Esophagus (tissue), 2 donors: ENCODE results near the gene GAL3ST3. TPM values are rescaled to one million over a fixed set of nuclear protein-coding genes. Genes with fewer than 3 reads are reported as not detected.

Source experiments
- H3K27ac ChIP-seq, 2 donors: one replicate each; pipeline ENCODE4 v1.5.1; 2013; ENCODE audit warnings: low read depth in 2 of 2, mild to moderate bottlenecking in 2 of 2, inconsistent platforms in 1 of 2, low read length in 1 of 2, moderate library complexity in 1 of 2
- H3K27me3 ChIP-seq, 2 donors: one replicate each; pipeline ENCODE4 v1.6.1; 2013; ENCODE audit warnings: low read length in 2 of 2, control low read depth in 1 of 2, mild to moderate bottlenecking in 1 of 2; ENCODE audit not compliant: insufficient read depth in 2 of 2, control insufficient read depth in 1 of 2
- H3K36me3 ChIP-seq, 2 donors: one replicate each; pipeline ENCODE4 v1.6.1; 2013; ENCODE audit warnings: low read length in 1 of 2; ENCODE audit not compliant: control insufficient read depth in 2 of 2, insufficient read depth in 2 of 2
- H3K4me1 ChIP-seq, 2 donors: one replicate each; pipeline ENCODE4 v1.6.1; 2013; ENCODE audit warnings: low read length in 1 of 2; ENCODE audit not compliant: control insufficient read depth in 2 of 2, insufficient read depth in 2 of 2
- H3K4me3 ChIP-seq, 2 donors: one replicate each; pipeline ENCODE4 v1.5.1; 2013; ENCODE audit warnings: low read length in 2 of 2, mild to moderate bottlenecking in 2 of 2, low read depth in 1 of 2, moderate library complexity in 1 of 2
- H3K9me3 ChIP-seq, 2 donors: one replicate each; pipeline ENCODE4 v1.6.1; 2013; ENCODE audit warnings: mild to moderate bottlenecking in 2 of 2, low read depth in 1 of 2, low read length in 1 of 2, moderate library complexity in 1 of 2; ENCODE audit not compliant: control insufficient read depth in 2 of 2, insufficient read depth in 1 of 2
- WGBS, 2 donors: extraction: QIAGEN DNeasy Blood & Tissue Kit; methylation state at CpG; one replicate each; pipeline ENCODE4 v1.1.7; 2013; 5-methylcytosine and 5-hydroxymethylcytosine counted together
- polyA plus RNA-seq, 2 donors: library from polyadenylated mRNA; stranded (reverse); fragments of 200-250 nt; gene quantifications; one replicate each; pipeline ENCODE4 v1.2.3, GENCODE V29; 2013
- donor health status: healthy with polysubstance abuse.
- donor health status: Bipolar disorder and iron deficiency.

GAL3ST3 gene
- polyA plus RNA-seq, 2 donors: 0.01 TPM; not detected in 1

GRCh38 chr11:66062408-66062807, 13.4 kb upstream of the GAL3ST3 start:
- no peaks in the 10 kb centered on the region for H3K4me1 ChIP-seq
- H3K9me3 ChIP-seq: no peaks in the 10 kb centered on the region
- peaks cover 19 to 47% of the 10 kb centered on the region in 2 donors for H3K36me3 ChIP-seq
- H3K27ac ChIP-seq: no peak overlapping the region
- WGBS, 2 donors: 81 to 88% methylated on average over 2 of the region's 2 CpGs
- H3K4me3 ChIP-seq: no peak overlapping the region
- no peaks in the 10 kb centered on the region for H3K27me3 ChIP-seq

- no peaks in the 10 kb centered on the region for H3K4me1 ChIP-seq
- no peak overlapping the region for H3K4me3 ChIP-seq
- H3K36me3 ChIP-seq: peaks cover 19 to 52% of the 10 kb centered on the region in 2 donors
- H3K27me3 ChIP-seq: no peaks in the 10 kb centered on the region
- no peaks in the 10 kb centered on the region for H3K9me3 ChIP-seq
- 80% methylated on average over 6 of the region's 6 CpGs for WGBS, 2 donors
- no peak overlapping the region for H3K27ac ChIP-seq
These were observed 12.3 kb upstream of the GAL3ST3 start for GRCh38 chr11:66061268-66061667.

DNA sequence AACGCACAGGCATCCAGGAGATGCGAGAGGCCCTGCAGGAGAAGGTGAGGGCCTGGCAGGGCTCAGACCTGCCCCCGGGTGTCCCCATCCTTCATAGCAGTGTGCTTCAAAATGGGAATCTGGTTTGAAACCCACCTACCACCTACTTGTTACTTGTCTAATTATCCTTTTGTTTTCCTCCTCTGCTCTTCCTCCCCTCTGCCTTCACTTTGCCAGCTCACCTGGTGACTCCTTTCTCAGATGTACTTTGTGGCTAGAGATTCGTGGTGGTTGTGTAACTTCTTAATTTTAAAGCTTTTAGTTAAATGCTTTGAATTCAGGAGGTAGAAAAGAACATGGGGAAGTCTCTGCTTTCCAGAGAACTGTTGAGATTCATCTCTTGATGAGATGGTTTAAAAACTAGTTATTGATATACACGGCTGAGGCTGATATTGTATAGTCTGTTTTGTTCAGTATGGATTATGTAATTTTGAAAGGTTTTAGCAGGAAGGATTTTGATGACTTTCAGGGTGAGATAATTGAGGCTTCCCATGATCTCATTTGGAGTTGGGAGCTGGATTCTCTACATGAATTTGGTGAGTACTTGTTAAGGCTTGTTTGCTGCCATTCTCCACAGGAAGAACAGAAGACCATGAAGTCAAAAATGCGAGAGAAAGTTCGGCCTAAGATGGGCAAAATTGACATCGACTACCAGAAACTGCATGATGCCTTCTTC, 11.2 kb upstream of the GAL3ST3 start:
- H3K4me1 ChIP-seq: no peaks in the 10 kb centered on the region
- H3K27ac ChIP-seq: no peak overlapping the region
- no peaks in the 10 kb centered on the region for H3K27me3 ChIP-seq
- H3K36me3 ChIP-seq: peaks cover 22 to 56% of the 10 kb centered on the region in 2 donors
- 67 to 69% methylated on average over 8 of the region's 8 CpGs for WGBS, 2 donors
- no peaks in the 10 kb centered on the region for H3K9me3 ChIP-seq
- no peak overlapping the region for H3K4me3 ChIP-seq

DNA sequence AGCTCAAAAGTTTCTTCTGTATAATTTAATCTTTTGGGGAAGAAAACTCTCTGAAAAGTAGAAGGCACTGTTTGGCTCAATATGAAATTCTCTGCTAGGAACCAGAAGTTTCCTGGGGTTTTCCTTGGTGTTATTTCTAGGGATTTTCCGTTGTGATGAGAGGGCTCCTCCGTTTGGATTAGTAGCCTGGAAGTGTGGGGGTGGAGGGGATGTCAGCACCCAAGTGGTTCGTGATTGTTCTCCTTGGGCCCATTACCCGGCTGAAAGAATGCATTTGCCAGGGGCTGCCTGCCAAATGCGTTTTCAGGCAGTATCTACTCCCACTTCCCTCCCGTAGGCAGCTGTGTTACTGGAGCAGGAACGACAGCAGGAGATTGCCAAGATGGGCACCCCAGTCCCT, 7.5 kb upstream of the GAL3ST3 start:
- Histone ChIP-seq H3K4me3 (no peak overlapping the region), H3K36me3 (peaks cover 14 to 44% of the 10 kb centered on the region in 2 donors), H3K27me3 (no peaks in the 10 kb centered on the region), H3K9me3 (no peaks in the 10 kb centered on the region), H3K4me1 (peaks cover 1 to 4% of the 10 kb centered on the region in 2 donors), H3K27ac (no peak overlapping the region)
- 50 to 60% methylated on average over 7 of the region's 7 CpGs for WGBS, 2 donors

DNA sequence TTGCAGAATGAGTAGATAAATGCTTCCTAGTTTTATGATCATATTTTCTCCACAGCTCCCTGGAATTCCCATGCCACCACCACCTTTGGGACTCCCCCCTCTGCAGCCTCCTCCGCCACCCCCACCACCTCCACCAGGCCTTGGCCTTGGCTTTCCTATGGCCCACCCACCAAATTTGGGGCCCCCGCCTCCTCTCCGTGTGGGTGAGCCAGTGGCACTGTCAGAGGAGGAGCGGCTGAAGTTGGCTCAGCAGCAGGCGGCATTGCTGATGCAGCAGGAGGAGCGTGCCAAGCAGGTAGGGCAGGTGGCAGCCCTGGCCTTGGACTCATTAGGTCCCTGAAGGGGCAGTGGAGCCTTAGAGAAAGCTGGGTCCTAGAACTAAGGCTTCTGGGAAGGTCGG, 6.1 kb upstream of the GAL3ST3 start:
- Histone ChIP-seq H3K4me3 (no peak overlapping the region), H3K27me3 (no peaks in the 10 kb centered on the region), H3K9me3 (no peaks in the 10 kb centered on the region), H3K4me1 (peaks cover 4 to 6% of the 10 kb centered on the region in 2 donors), H3K27ac (no peak overlapping the region), H3K36me3 (peaks cover 11 to 36% of the 10 kb centered on the region in 2 donors)
- WGBS, 2 donors: 90% methylated on average over 7 of the region's 7 CpGs

- H3K36me3 ChIP-seq: peaks cover 3 to 15% of the 10 kb centered on the region in 2 donors
- WGBS, 2 donors: 1 to 2% methylated on average over 17 of the region's 17 CpGs
- H3K4me1 ChIP-seq: peaks cover 4 to 6% of the 10 kb centered on the region in 2 donors
- peak overlapping the region; percentile 83 to 86 for H3K27ac ChIP-seq
- H3K9me3 ChIP-seq: no peaks in the 10 kb centered on the region
- H3K4me3 ChIP-seq: peak overlapping the region; percentile 93 to 97
- no peaks in the 10 kb centered on the region for H3K27me3 ChIP-seq
These were observed 3.7 kb upstream of the GAL3ST3 start for GRCh38 chr11:66052664-66052982.

GRCh38 chr11:66051766-66052663, 3.1 kb upstream of the GAL3ST3 start, which contains the start of gene SF3B2:
Gene SF3B2 (plus strand): TSS chr11:66052364. CDS start chr11:66052385, 21 bp downstream.
- WGBS, 2 donors: 0 to 1% methylated on average over 80 to 84 of the region's 84 CpGs
- peaks cover 4 to 6% of the 10 kb centered on the region in 2 donors for H3K4me1 ChIP-seq
- peak within 1 kb of the TSS; percentile 93 to 97 for H3K4me3 ChIP-seq

DNA sequence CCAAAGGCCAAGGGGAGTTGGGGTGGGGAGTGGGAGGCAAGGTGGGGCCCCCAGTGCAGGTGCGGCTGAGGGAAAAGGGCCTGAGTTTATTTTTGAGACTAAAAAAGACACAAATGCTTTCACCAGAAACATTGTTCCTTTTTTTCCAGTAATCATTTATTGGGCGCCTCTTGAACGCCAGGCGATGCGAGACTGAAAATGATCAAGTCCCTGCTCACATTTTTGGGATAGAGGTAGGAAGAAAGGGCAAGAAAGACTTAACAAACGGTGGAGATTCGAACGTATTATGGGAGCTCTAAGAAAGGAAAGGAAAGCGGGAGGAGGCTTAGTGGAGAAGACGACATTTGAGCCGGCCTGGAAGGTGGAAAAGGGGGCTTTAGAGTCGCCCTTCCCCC, 2.4 kb upstream of the GAL3ST3 start:
- Histone ChIP-seq H3K27ac (peak overlapping the region; percentile 75 to 85), H3K27me3 (no peaks in the 10 kb centered on the region), H3K4me3 (peak overlapping the region; percentile 93 to 97), H3K36me3 (peaks cover 3 to 5% of the 10 kb centered on the region in 2 donors), H3K4me1 (peaks cover 4 to 6% of the 10 kb centered on the region in 2 donors), H3K9me3 (no peaks in the 10 kb centered on the region)
- 20 to 24% methylated on average over 12 of the region's 12 CpGs for WGBS, 2 donors

More at GRCh38 chr11:66051766-66052663, 3.1 kb upstream of the GAL3ST3 start, which contains the start of gene SF3B2:
- no peaks in the 10 kb centered on the region for H3K9me3 ChIP-seq
- H3K27ac ChIP-seq: peak within 1 kb of the TSS; percentile 83 to 86
- peaks cover 3 to 11% of the 10 kb centered on the region in 2 donors for H3K36me3 ChIP-seq
- H3K27me3 ChIP-seq: no peaks in the 10 kb centered on the region

- H3K27me3 ChIP-seq: no peaks in the 10 kb centered on the region
- peaks cover 4 to 6% of the 10 kb centered on the region in 2 donors for H3K4me1 ChIP-seq
- no peak overlapping the region for H3K27ac ChIP-seq
- no peak overlapping the region for H3K4me3 ChIP-seq
- H3K36me3 ChIP-seq: peaks cover 3 to 5% of the 10 kb centered on the region in 2 donors
- WGBS, 2 donors: 81 to 88% methylated on average over 5 of the region's 5 CpGs
- H3K9me3 ChIP-seq: no peaks in the 10 kb centered on the region
These were observed 1.7 kb upstream of the GAL3ST3 start for GRCh38 chr11:66050581-66051231.
